NT2/D1 (cell line): ENCODE measurements around the gene SERPINE2.

ENCODE experiments used
- DNase-seq: peaks from one replicate; pipeline ENCODE4 v3.0.0-alpha.2; 2011; ENCODE audit warnings: low read depth, low spot score
- H3K27me3 ChIP-seq: 2 replicates; pipeline ENCODE4 v1.6.0; 2011; ENCODE audit warnings: mild to moderate bottlenecking; ENCODE audit not compliant: insufficient read length, insufficient read depth
- H3K36me3 ChIP-seq: 2 replicates; pipeline ENCODE4 v1.6.1; 2011; ENCODE audit warnings: mild to moderate bottlenecking, low read length, mixed read lengths; ENCODE audit not compliant: insufficient read depth, insufficient read length
- H3K4me1 ChIP-seq: 2 replicates; pipeline ENCODE4 v1.5.1; 2011; ENCODE audit not compliant: insufficient read depth, insufficient read length
- H3K4me3 ChIP-seq: 2 replicates; pipeline ENCODE4 v1.5.1; 2011; ENCODE audit warnings: low read depth; ENCODE audit not compliant: insufficient read length
- H3K9ac ChIP-seq: 2 replicates; pipeline ENCODE4 v1.6.0; 2011; ENCODE audit warnings: low read depth; ENCODE audit not compliant: insufficient read length
- H3K9me3 ChIP-seq: 2 replicates; pipeline ENCODE4 v1.5.1; 2011; ENCODE audit warnings: mild to moderate bottlenecking, low read length; ENCODE audit not compliant: insufficient read depth
- SUZ12 ChIP-seq: IDR thresholded peaks from 2 replicates; pipeline ENCODE4 v1.6.1; 2011; ENCODE audit not compliant: insufficient read length, insufficient read depth; ENCODE audit errors: extremely low read depth
- YY1 ChIP-seq: IDR thresholded peaks from 2 replicates; pipeline ENCODE4 v1.6.1; 2011; ENCODE audit not compliant: insufficient read length, insufficient read depth
- ZNF274 ChIP-seq: IDR thresholded peaks from 2 replicates; pipeline ENCODE4 v1.6.1; 2011; ENCODE audit warnings: mild to moderate bottlenecking, low read depth, low read length

The SERPINE2 gene

GRCh38 chr2:224025874-224026273 lies 13.2 kb downstream of the SERPINE2 start:
- DNase-seq = no peak
- Histone ChIP-seq H3K4me1 (peaks cover 3% of the 10 kb centered on the region), H3K9me3 (no peaks in the 10 kb centered on the region), H3K36me3 (peaks cover 15% of the 10 kb centered on the region), H3K27me3 (peaks cover 27% of the 10 kb centered on the region), H3K9ac (no peak overlapping the region), H3K4me3 (no peak overlapping the region)
- TF ChIP-seq ZNF274 (no peak), YY1 (no peak), SUZ12 (no peak)

- Histone ChIP-seq H3K4me1 (peaks cover 3% of the 10 kb centered on the region), H3K9me3 (no peaks in the 10 kb centered on the region), H3K4me3 (no peak overlapping the region), H3K36me3 (peaks cover 3% of the 10 kb centered on the region), H3K27me3 (peaks cover 27% of the 10 kb centered on the region), H3K9ac (no peak overlapping the region)
- no peak for DNase-seq
- TF ChIP-seq ZNF274 (no peak), SUZ12 (no peak), YY1 (no peak)
Measured at GRCh38 chr2:224024270-224024669, 14.8 kb downstream of the SERPINE2 start.

- H3K4me1 ChIP-seq = peaks cover 3% of the 10 kb centered on the region
- TF ChIP-seq YY1 (no peak), SUZ12 (no peak), ZNF274 (no peak)
- no peaks in the 10 kb centered on the region for H3K9me3 ChIP-seq
- DNase-seq = no peak
- peaks cover 18% of the 10 kb centered on the region for H3K27me3 ChIP-seq
- peaks cover 3% of the 10 kb centered on the region for H3K36me3 ChIP-seq
- H3K9ac ChIP-seq = no peak overlapping the region
- H3K4me3 ChIP-seq = no peak overlapping the region
Measured at GRCh38 chr2:224023188-224023587, 15.9 kb downstream of the SERPINE2 start.

- Histone ChIP-seq H3K9me3 (no peaks in the 10 kb centered on the region), H3K36me3 (peaks cover 3% of the 10 kb centered on the region), H3K9ac (no peak overlapping the region), H3K4me1 (peaks cover 3% of the 10 kb centered on the region), H3K4me3 (no peak overlapping the region), H3K27me3 (peaks cover 11% of the 10 kb centered on the region)
- no peak for DNase-seq
- TF ChIP-seq SUZ12 (no peak), YY1 (no peak), ZNF274 (no peak)
Measured at GRCh38 chr2:224022486-224022885, 16.6 kb downstream of the SERPINE2 start.

- no peaks in the 10 kb centered on the region for H3K27me3 ChIP-seq
- H3K9ac ChIP-seq = no peak overlapping the region
- no peak overlapping the region for H3K4me3 ChIP-seq
- H3K9me3 ChIP-seq = no peaks in the 10 kb centered on the region
- peaks cover 3% of the 10 kb centered on the region for H3K36me3 ChIP-seq
- TF ChIP-seq ZNF274 (no peak), SUZ12 (no peak), YY1 (no peak)
- H3K4me1 ChIP-seq = no peaks in the 10 kb centered on the region
- no peak for DNase-seq
Measured at GRCh38 chr2:224020523-224020922, 18.6 kb downstream of the SERPINE2 start.

GRCh38 chr2:224017957-224018356 lies 21.1 kb downstream of the SERPINE2 start:
- Histone ChIP-seq H3K4me1 (no peaks in the 10 kb centered on the region), H3K9me3 (no peaks in the 10 kb centered on the region)
- no peak for DNase-seq

GRCh38 chr2:224016963-224017362 lies 22.1 kb downstream of the SERPINE2 start:
- H3K4me3 ChIP-seq = no peak overlapping the region
- DNase-seq = no peak
- H3K9ac ChIP-seq = no peak overlapping the region
- no peaks in the 10 kb centered on the region for H3K9me3 ChIP-seq
- H3K27me3 ChIP-seq = no peaks in the 10 kb centered on the region
- H3K4me1 ChIP-seq = no peaks in the 10 kb centered on the region
- peaks cover 12% of the 10 kb centered on the region for H3K36me3 ChIP-seq
- TF ChIP-seq YY1 = no peak
- TF ChIP-seq SUZ12 = no peak
- TF ChIP-seq ZNF274 = no peak

More at GRCh38 chr2:224017957-224018356, 21.1 kb downstream of the SERPINE2 start:
- Histone ChIP-seq H3K9ac (no peak overlapping the region), H3K36me3 (peaks cover 12% of the 10 kb centered on the region), H3K4me3 (no peak overlapping the region), H3K27me3 (no peaks in the 10 kb centered on the region)
- TF ChIP-seq ZNF274 (no peak), YY1 (no peak), SUZ12 (no peak)

GRCh38 chr2:224014336-224014735 lies 24.8 kb downstream of the SERPINE2 start:
- H3K9me3 ChIP-seq = no peaks in the 10 kb centered on the region
- no peak overlapping the region for H3K9ac ChIP-seq
- TF ChIP-seq ZNF274 (no peak), SUZ12 (no peak), YY1 (no peak)
- no peaks in the 10 kb centered on the region for H3K27me3 ChIP-seq
- H3K4me1 ChIP-seq = no peaks in the 10 kb centered on the region
- DNase-seq = no peak
- H3K4me3 ChIP-seq = no peak overlapping the region
- peaks cover 8% of the 10 kb centered on the region for H3K36me3 ChIP-seq
